HTERT RPE-1 (cell line): Measurements from ENCODE around the gene GATA5.

Experiments used
- in situ Hi-C: fragments of 300-500 bp; cut with MboI; formaldehyde crosslinking; loops from 4 replicates; pipeline ENCODE4 v1.14.3; 2020; ENCODE audit warnings: low sequenced_read_pairs

Gene GATA5

GRCh38 chr20:62457098-62457497 is 18.7 kb downstream of the GATA5 start:
- in situ Hi-C loops, result no loop called here

GRCh38 chr20:62455929-62456328 is 19.9 kb downstream of the GATA5 start:
- in situ Hi-C loops, result no loop called here

GRCh38 chr20:62454904-62455636 is 20.7 kb downstream of the GATA5 start:
- in situ Hi-C loops, result no loop called here

GRCh38 chr20:62453186-62453808 is 22.5 kb downstream of the GATA5 start:
- in situ Hi-C loops, result no loop called here

- in situ Hi-C loops, result no loop called here
Observed at GRCh38 chr20:62452475-62453095, 23.2 kb downstream of the GATA5 start.

GRCh38 chr20:62451970-62452369 is 23.8 kb downstream of the GATA5 start:
- in situ Hi-C loops, result no loop called here

GRCh38 chr20:62451156-62451767 is 24.5 kb downstream of the GATA5 start:
- in situ Hi-C loops, result no loop called here

GRCh38 chr20:62449951-62450691 is 25.7 kb downstream of the GATA5 start:
- in situ Hi-C loops, result no loop called here

- in situ Hi-C loops, result no loop called here
Observed at GRCh38 chr20:62448788-62449187, 27.0 kb downstream of the GATA5 start.

GRCh38 chr20:62448038-62448437 is 27.8 kb downstream of the GATA5 start:
- in situ Hi-C loops, result no loop called here

GRCh38 chr20:62446888-62447869 is 28.6 kb downstream of the GATA5 start:
- in situ Hi-C loops, result no loop called here

- in situ Hi-C loops, result no loop called here
Observed at GRCh38 chr20:62446481-62446880, 29.3 kb downstream of the GATA5 start.

- in situ Hi-C loops, result no loop called here
Observed at GRCh38 chr20:62445553-62446340, 30.0 kb downstream of the GATA5 start.

GRCh38 chr20:62444286-62444685 is 31.5 kb downstream of the GATA5 start:
- in situ Hi-C loops, result no loop called here

- in situ Hi-C loops, result no loop called here
Observed at GRCh38 chr20:62441987-62442539, 33.7 kb downstream of the GATA5 start.

GRCh38 chr20:62439218-62439617 is 36.6 kb downstream of the GATA5 start:
- in situ Hi-C loops, result no loop called here

GRCh38 chr20:62437927-62438326 is 37.9 kb downstream of the GATA5 start:
- in situ Hi-C loops, result no loop called here

- in situ Hi-C loops, result no loop called here
Observed at GRCh38 chr20:62437496-62437895, 38.3 kb downstream of the GATA5 start.

- in situ Hi-C loops, result no loop called here
Observed at GRCh38 chr20:62436692-62437091, 39.1 kb downstream of the GATA5 start.
